Suppressor macrophage (primary cell): ENCODE results near the gene PCDHA9.
"Not testable (repeated sequence)": the region's sequence is repeated elsewhere in the genome, so short reads cannot be mapped to it uniquely, and the experiment has no call there.

Experiments used
- DNase-seq, 4 experiments: peaks; one replicate each; pipeline ENCODE4 v3.0.0-alpha.2; 2020 to 2022

PCDHA9 gene

DNA sequence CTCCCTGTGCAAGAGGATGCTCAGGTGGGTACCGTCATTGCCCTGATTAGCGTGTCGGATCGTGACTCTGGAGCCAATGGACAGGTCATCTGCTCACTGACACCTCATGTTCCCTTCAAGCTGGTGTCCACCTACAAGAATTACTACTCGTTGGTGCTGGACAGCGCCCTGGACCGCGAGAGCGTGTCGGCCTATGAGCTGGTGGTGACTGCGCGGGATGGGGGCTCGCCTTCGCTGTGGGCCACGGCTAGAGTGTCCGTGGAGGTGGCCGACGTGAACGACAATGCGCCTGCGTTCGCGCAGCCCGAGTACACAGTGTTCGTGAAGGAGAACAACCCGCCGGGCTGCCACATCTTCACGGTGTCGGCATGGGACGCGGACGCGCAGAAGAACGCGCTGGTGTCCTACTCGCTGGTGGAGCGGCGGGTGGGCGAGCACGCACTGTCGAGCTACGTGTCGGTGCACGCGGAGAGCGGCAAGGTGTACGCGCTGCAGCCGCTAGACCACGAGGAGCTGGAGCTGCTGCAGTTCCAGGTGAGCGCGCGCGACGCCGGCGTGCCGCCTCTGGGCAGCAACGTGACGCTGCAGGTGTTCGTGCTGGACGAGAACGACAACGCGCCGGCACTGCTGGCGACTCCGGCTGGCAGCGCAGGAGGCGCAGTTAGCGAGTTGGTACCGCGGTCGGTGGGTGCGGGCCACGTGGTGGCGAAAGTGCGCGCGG, 28.5 kb downstream of the PCDHA9 start:
- not testable (repeated sequence) for DNase-seq

GRCh38 chr5:140877262-140877581, 29.0 kb downstream of the PCDHA9 start:
- no peak for DNase-seq

GRCh38 chr5:140881889-140882590, 33.9 kb downstream of the PCDHA9 start, which contains the start of gene PCDHA13:
Gene PCDHA13 (plus strand): TSS chr5:140882124. CDS start chr5:140882269, 145 bp downstream.
- no peak for DNase-seq

GRCh38 chr5:140882591-140882899, 34.4 kb downstream of the PCDHA9 start:
- no peak for DNase-seq

DNA sequence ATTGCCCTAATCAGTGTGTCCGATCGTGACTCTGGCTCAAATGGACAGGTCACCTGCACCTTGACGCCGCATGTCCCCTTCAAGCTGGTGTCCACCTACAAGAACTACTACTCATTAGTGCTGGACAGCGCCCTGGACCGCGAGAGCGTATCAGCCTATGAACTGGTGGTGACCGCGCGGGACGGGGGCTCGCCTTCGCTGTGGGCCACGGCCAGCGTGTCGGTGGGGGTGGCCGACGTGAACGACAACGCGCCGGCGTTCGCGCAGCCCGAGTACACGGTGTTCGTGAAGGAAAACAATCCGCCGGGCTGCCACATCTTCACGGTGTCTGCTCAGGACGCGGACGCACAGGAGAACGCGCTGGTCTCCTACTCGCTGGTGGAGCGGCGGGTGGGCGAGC, 35.2 kb downstream of the PCDHA9 start:
- no peak for DNase-seq

DNA sequence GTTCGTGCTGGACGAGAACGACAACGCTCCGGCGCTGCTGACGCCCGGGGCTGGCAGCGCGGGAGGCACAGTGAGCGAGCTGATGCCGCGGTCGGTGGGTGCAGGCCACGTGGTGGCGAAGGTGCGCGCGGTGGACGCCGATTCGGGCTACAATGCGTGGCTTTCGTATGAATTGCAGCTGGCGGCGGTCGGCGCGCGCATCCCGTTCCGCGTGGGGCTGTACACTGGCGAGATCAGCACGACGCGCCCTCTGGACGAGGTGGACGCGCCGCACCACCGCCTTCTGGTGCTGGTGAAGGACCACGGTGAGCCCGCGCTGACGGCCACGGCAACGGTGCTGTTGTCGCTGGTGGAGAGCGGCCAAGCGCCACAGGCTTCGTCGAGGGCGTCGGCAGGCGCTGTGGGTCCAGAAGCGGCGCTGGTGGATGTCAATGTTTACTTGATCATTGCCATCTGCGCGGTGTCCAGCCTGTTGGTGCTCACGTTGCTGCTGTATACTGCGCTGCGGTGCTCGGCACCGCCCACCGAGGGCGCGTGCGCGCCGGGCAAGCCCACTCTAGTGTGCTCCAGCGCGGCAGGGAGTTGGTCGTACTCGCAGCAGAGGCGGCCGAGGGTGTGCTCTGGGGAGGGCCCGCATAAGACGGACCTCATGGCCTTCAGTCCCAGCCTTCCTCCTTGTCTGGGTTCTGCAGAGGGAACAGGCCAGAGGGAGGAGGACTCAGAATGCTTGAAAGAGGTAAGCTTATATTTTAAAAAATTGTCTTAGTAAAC, 35.9 kb downstream of the PCDHA9 start:
- no peak for DNase-seq
